Osteocyte (in vitro differentiated cells): ENCODE measurements around the gene MRPS2. TPM values are rescaled to one million over a fixed set of nuclear protein-coding genes. Genes with fewer than 3 reads are reported as not detected.
"Not testable (repeated sequence)": the region's sequence is repeated elsewhere in the genome, so short reads cannot be mapped to it uniquely, and the experiment has no call there.

ENCODE experiments used
- DNase-seq: peaks from one replicate; pipeline ENCODE4 v3.0.0; 2021; ENCODE audit warnings: mixed read lengths; ENCODE audit not compliant: unreplicated experiment; ENCODE audit errors: extremely low spot score
- H3K27ac Mint-ChIP-seq: one replicate; pipeline ENCODE4 v1.8.0; 2021; ENCODE audit warnings: mild to moderate bottlenecking, mixed read lengths; ENCODE audit not compliant: unreplicated experiment
- H3K27me3 Mint-ChIP-seq: one replicate; pipeline ENCODE4 v1.8.0; 2021; ENCODE audit warnings: mixed read lengths; ENCODE audit not compliant: unreplicated experiment
- H3K36me3 Mint-ChIP-seq: one replicate; pipeline ENCODE4 v1.8.0; 2021; ENCODE audit warnings: mixed read lengths; ENCODE audit not compliant: unreplicated experiment
- H3K4me1 Mint-ChIP-seq: one replicate; pipeline ENCODE4 v1.8.0; 2021; ENCODE audit warnings: mixed read lengths; ENCODE audit not compliant: unreplicated experiment
- H3K4me3 Mint-ChIP-seq: one replicate; pipeline ENCODE4 v1.8.0; 2021; ENCODE audit warnings: mild to moderate bottlenecking, moderate library complexity, mixed read lengths; ENCODE audit not compliant: unreplicated experiment
- H3K9me3 Mint-ChIP-seq: one replicate; pipeline ENCODE4 v1.8.0; 2021; ENCODE audit warnings: mixed read lengths; ENCODE audit not compliant: unreplicated experiment
- CTCF ChIP-seq: fragments of 200-600 bp; sonication (generic); IDR thresholded peaks from 2 replicates; pipeline ENCODE4 v1.5.0; 2021; ENCODE audit warnings: antibody characterized with exemption, mild to moderate bottlenecking, moderate library complexity
- long read RNA-seq: library from polyadenylated mRNA; unstranded; transcript quantifications from one replicate; pipeline ENCODE4 v2.0.0, GENCODE V29; 2021
- total RNA-seq: library from RNA; stranded (reverse); gene quantifications from 2 replicates; pipeline ENCODE4 v1.2.1, GENCODE V29; 2021

MRPS2 gene
- 33.4 and 35.6 TPM in 2 replicates for total RNA-seq
- long read RNA-seq, transcript MRPS2-201 (4 exons, 1,510 nt), result major isoform, 100 of 107 reads
- long read RNA-seq, partial matches to known transcripts, result 2 of 107 reads
- long read RNA-seq, other reads (novel, unspliced or antisense), result 0 of 107 reads

GRCh38 chr9:135500525-135501260 is at the start of gene MRPS2:
Gene MRPS2, plus strand, starts transcription at chr9:135500682. Its CDS starts 29 bp downstream, at chr9:135500711.
- H3K4me3 Mint-ChIP-seq, result peak within 1 kb of the TSS; percentile 94
- H3K27me3 Mint-ChIP-seq, result no peaks in the 10 kb centered on the region
- TF ChIP-seq CTCF, result peak; percentile 92
- DNase-seq, result peak; percentile 96
- peaks cover 12% of the 10 kb centered on the region for H3K4me1 Mint-ChIP-seq
- H3K27ac Mint-ChIP-seq, result peak within 1 kb of the TSS; percentile 87
- H3K36me3 Mint-ChIP-seq, result peaks cover 16% of the 10 kb centered on the region
- H3K9me3 Mint-ChIP-seq, result no peaks in the 10 kb centered on the region

GRCh38 chr9:135450956-135451355 is 49.5 kb upstream of the MRPS2 start:
- H3K27ac Mint-ChIP-seq, result no peak overlapping the region
- TF ChIP-seq CTCF, result no peak
- no peaks in the 10 kb centered on the region for H3K36me3 Mint-ChIP-seq
- no peak for DNase-seq
- H3K27me3 Mint-ChIP-seq, result peaks cover 5% of the 10 kb centered on the region
- no peak overlapping the region for H3K4me3 Mint-ChIP-seq
- H3K4me1 Mint-ChIP-seq, result no peaks in the 10 kb centered on the region
- peaks cover 6% of the 10 kb centered on the region for H3K9me3 Mint-ChIP-seq

- not testable (repeated sequence) for H3K27ac Mint-ChIP-seq
Observed at GRCh38 chr9:135451909-135452308, 48.6 kb upstream of the MRPS2 start.

GRCh38 chr9:135454737-135455136 is 45.7 kb upstream of the MRPS2 start:
- no peak for DNase-seq
- Mint-ChIP-seq H3K9me3 (peaks cover 6% of the 10 kb centered on the region), H3K27me3 (no peaks in the 10 kb centered on the region), H3K4me1 (no peaks in the 10 kb centered on the region), H3K27ac (no peak overlapping the region), H3K36me3 (no peaks in the 10 kb centered on the region), H3K4me3 (no peak overlapping the region)
- TF ChIP-seq CTCF, result no peak

More at GRCh38 chr9:135451909-135452308, 48.6 kb upstream of the MRPS2 start:
- not testable (repeated sequence) for H3K9me3 Mint-ChIP-seq, DNase-seq, H3K4me1 Mint-ChIP-seq, H3K4me3 Mint-ChIP-seq, H3K36me3 Mint-ChIP-seq, H3K27me3 Mint-ChIP-seq

- Mint-ChIP-seq H3K9me3 (peaks cover 6% of the 10 kb centered on the region), H3K4me3 (no peak overlapping the region), H3K4me1 (no peaks in the 10 kb centered on the region), H3K27me3 (no peaks in the 10 kb centered on the region), H3K27ac (no peak overlapping the region), H3K36me3 (no peaks in the 10 kb centered on the region)
- no peak for TF ChIP-seq CTCF
- no peak for DNase-seq
Observed at GRCh38 chr9:135455401-135456030, 45.0 kb upstream of the MRPS2 start.
